AG20443 (cell line): ENCODE results near the gene OPRM1.
"Not testable (repeated sequence)": the region's sequence is repeated elsewhere in the genome, so short reads cannot be mapped to it uniquely, and the experiment has no call there.

Source experiments
- DNase-seq: peaks from one replicate; pipeline ENCODE4 v3.0.0; 2012; ENCODE audit warnings: low spot score, mixed read lengths

The OPRM1 gene

DNA sequence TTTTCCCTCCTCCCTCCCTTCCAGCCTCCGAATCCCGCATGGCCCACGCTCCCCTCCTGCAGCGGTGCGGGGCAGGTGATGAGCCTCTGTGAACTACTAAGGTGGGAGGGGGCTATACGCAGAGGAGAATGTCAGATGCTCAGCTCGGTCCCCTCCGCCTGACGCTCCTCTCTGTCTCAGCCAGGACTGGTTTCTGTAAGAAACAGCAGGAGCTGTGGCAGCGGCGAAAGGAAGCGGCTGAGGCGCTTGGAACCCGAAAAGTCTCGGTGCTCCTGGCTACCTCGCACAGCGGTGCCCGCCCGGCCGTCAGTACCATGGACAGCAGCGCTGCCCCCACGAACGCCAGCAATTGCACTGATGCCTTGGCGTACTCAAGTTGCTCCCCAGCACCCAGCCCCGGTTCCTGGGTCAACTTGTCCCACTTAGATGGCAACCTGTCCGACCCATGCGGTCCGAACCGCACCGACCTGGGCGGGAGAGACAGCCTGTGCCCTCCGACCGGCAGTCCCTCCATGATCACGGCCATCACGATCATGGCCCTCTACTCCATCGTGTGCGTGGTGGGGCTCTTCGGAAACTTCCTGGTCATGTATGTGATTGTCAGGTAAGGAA, at the start of gene OPRM1:
Gene OPRM1, plus strand, starts transcription at position 10 of the 612 bp plus-strand sequence. Its CDS starts 305 bp downstream, at position 315.
- DNase-seq, result peak; percentile 57

DNA sequence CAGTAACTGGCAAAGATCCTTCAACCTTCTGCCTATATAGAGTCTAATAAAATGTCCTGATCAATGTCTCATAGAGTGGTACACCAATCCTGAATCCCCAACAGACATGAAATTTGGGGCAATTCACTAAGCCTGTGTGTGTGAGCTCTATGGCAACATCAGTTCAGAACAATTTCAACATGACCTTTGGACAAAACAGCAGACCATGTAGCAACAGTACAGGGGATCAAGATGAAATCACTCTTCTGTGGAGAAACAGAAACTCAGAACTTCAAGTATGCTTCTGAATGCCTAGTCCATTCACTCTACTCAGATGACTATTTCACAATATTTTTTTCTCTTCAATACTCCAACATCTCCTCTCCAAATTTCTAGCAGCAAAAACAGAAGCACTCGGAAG, 49.1 kb upstream of the OPRM1 start:
- DNase-seq, result no peak

DNA sequence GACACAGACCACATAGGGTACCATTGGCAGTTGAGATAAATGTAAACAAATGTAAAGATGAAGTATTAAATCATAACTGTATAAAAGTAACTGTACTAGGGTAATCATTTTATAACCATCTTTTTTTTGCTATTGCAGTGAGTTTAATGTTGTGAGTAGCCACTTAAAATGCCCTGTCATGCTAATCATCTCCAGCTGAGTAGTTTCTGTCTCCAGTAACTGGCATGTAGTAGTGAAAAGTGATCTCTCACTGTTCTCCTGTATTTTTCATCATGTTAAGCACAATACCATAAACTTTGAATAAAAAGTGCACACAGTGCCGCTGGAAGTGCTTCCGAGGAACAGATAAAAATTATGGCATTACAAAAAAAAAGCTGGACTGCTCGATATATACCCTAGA, 45.0 kb upstream of the OPRM1 start:
- no peak for DNase-seq

DNA sequence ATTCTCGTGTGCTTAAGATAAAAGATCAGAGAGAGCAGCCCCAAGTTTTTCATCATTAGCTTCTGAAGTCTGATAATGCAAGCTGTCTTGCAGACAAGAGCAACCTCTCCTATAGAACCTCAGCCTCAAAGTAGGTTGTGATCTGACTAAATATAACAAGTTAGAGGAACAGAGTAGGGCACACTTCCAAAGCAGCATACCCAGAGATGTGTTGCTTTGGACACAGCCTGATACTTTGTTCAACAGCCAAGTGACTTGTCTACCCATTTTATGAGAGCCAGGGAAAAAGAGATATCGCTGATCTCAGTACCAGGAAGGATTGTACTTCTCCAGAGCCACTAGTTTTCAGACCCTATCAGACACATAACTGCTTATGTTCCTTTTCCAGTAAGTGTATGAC, 44.2 kb upstream of the OPRM1 start:
- no peak for DNase-seq

DNA sequence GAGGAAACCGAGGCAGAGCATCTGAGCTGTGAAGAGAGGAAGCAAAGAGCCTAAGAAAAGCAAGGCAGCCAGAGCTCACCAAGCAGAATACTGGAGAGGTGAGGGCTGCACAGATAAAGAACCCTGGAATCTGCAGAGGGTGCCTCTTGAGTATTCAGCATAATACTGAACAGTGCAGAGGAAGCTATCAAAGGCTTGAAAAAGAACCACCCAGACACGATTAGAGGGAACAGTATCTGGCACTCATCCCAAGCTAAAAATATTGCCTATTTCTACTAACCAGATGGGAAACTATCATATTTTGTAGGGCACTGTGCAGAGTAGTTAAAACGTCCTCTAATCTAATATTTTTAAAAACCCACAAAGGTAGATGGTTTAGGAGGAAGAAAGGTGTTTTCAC, 41.8 kb upstream of the OPRM1 start:
- DNase-seq, result no peak

DNA sequence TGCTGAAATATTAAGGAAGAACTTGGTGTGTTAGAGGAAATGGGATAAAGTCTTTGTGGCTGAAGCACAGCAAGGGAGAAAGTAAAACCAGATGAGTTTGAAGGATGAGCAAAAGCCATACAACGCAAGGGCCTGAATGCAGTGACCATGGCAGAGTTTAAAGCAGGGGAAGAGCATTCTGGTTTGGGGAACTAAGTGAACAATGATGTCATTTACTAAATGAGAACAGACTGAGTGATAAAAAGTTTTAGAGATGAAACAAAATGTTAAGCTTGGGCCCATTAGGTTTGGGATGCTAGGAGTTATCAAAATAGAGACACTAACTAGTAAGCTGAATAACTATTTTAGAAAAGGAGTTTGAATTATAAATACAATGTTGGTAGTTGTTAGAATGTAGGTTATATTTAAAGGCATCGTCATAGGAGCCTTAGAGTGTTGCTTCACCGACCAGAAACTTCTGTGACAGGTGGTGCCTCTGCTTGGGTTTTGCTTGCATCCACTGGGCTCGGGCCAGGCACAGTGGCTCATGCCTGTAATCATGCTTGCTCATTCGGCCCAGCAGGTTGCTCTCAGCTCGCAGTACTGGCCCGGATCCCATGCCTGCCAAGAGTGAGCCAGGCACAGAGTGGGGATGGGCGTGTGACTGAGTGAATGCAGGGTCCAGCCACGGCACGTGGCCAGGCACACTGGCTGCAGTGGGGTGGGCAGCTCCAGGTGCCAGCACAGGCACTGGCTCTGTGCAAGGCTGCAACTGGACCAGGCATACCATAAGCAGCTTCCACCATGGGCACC, 37.4 kb upstream of the OPRM1 start:
- DNase-seq, result no peak

DNA sequence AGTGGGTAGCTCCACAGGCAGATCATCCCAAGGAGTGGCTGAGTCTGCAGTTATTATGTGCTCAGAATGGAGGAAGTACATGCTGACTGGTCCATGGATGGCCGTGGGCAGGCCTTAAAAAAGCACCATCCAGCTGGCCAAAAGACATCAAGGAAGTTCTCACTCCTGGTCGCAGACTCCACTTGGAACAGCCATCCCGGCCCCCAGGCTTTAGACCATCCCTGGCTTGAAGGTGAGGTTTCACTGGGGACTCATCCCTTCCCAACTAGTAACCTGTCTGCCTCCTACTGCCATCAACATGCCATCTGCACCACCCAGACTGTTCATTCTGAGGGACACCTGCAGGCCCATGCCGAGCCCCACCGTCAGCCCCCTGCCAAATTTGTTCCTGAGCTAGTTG, 36.1 kb upstream of the OPRM1 start:
- DNase-seq, result no peak

DNA sequence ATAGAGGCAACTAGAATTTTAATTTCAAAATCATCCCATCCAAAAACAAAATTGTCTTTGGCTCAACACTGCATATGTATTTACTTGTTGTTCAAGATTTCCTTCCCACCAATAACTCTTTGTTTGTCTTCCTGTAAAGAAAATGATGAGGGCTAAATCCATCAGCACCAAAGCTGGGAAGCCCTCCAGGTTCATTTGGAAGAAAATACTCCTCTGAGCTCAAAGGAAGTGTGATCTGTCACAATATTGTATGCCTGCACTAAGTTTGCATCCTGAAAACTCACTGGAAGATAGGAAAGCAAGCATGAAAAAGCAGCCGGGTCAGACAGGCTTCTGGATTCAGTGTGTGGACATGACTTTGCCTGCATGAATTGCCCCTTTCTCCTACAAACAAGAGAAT, 28.7 kb upstream of the OPRM1 start:
- no peak for DNase-seq

DNA sequence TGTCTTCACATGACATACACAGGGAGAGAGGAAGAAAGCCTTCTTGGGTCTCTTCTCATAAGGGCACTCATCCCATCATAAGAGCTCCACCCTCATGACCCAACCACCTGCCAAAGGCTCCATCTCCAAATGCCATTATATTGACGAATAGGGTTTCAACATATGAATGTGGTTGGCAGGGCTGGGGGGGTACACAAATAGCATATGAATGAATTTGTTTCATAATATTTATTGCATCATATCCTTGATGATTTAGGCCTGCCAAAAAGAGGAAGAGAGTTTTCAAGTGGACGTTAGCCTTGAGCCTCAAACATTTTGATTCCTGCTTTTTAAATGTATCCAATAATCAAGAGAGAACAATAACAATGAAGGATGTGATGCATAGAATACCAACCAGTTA, 26.2 kb upstream of the OPRM1 start:
- no peak for DNase-seq

DNA sequence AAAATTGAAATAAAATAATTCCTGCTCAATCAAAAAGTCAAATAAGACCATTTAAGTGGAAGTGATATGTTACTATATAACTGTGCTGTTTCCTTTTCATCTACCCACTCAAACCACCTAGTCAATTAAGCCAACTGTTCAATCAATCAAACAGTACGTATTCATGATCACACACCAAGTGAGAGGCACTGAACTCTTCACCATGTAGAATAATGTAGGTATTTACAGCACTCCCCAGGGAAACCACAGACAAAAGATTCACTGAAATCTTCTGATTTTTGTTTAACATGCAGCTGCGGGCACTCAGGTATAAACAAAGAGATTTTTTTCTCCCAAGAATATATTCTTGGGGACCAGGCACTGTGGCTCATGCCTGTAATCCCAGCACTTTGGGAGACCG, 21.3 kb upstream of the OPRM1 start:
- DNase-seq, result no peak

DNA sequence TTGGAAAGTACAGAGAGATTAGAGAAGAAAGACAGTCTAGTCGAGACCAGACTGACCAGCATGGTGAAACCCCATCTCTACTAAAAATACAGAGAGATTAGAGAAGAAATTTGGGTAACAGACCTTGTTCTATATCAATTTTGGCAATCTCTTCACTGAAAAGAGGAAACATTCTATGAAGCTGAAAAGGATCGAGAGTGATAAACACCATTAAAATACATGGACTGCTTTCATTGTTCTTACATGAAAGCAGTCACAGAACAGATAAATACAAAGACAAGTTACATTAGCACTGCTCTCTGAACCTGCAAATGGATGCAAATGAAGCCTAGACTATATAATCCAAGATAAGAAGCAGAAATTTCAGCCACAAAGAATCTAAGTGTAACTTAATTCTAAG, 8.4 kb upstream of the OPRM1 start:
- no peak for DNase-seq

DNA sequence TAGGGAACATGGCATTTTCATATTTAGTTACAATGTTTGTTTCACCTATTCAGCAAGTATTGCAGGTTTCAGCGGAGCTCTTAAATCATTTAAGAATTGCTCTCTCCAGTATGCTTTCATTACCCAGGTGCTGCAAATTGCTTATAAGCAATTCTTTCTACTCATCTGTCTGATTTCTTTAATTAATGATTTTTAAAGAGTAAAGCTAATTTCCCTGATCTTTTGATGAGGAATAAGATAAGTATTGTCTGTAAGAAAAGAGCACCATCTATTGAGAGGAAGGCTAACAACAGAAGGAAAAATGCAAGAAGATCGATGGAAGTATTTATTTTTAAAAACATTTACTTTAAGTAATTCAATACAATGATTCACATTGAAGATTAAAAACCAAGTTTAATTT, 2.0 kb downstream of the OPRM1 start:
- no peak for DNase-seq

DNA sequence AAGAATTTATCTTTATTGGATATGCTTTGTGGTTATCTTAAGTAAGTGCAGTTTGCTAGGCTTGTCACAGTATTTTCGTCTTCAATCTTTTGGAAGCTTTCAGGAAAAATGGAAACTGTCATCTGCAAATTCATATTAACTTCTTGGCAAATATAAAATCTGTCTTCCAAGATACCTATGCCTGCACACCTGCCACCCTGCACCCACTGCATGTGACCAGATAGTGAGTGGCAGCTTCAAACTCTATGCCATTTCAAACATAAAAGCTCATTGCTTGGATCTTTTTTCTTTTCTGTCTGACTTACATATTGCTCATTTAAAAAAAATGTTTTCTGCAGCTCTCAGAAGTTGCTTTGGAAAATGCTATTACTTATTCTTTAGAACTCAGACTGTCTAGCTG, 14.1 kb downstream of the OPRM1 start:
- no peak for DNase-seq

DNA sequence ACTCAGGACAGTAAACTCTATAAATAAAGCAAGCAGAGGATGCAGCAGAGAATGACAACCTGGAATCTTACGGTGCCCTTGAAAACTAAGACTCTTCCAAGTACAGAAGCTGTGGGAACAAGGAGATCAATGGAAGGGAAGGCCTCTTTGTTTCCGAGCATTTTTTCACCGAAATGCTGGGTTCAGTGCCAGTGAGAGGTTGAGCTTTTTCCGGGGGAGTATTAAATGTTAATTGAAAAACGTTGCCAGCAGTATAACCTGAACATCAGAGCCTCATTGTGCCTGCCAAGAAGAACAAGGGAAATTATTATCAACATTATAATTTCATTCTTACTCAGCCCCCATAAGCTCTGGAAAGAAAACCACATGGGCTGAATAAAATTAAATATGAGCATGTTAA, 17.5 kb downstream of the OPRM1 start:
- no peak for DNase-seq

DNA sequence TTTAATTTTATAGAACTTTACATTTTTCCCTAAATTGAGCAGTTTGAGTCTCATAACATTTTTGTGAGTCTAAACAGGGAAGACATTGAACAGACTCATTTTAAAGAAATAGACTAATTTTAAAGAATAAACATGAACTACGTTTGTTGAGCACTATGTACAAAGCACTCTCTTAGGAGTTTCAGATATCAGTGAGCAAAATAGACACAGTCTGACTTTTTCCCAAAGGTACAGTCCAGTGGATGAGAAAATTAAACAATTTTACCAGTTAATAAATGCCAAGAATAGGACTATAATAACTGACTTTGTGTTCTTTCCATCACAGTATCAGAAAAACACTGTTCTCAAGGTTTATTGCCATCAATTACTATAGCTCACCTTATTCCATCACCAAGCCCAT, 18.1 kb downstream of the OPRM1 start:
- no peak for DNase-seq

DNA sequence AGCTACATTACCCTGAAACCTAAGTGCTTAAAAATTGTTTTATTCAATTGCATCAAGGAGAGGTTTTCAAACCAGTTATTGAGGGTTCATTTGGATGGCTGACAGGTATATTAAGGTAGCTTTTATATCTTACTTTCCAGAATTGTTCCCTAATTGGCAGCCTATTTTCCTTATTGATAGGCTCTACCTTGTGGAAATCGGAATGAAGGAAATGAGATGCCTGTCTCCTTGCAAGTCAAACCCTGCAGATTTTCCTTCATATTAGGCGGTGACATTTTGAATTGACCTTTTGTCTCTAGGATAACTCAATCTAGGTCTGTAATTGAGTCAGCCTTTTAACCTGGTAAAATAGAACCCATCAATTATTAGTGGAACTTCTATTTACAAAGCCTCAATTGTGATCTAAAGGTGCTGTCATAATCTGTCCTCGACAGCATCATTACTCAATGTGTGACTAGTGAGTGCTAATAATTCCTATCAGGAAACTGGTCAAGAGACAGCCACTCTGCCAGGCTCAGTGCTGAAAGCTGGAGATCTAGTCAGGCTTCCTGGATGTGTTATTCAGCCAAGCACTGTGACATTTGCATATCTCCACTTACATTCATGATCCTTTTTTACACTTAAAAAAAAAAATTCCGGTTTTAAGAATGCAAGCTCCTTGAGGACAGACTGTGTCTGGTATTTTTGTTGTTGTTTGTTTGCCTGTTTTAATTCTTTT, 20.1 kb downstream of the OPRM1 start:
- no peak for DNase-seq

DNA sequence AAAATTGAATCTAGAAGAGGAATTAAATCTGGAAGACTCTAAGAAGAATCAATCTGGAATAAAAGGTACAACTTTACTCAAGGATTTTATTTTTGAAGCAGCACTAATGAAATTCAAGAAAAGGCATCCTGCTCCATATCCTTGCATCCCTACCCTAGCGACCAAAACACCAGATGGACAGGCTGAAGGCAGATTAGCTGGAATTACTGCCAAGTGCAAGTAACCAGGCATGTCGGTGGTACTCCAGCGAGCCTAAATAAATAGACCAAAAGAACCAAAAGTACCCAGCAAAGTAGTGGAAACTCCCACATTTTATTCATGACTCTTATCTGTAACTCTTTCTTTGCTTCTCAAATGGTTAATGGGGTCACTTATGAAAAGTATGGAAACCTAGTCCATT, 21.0 kb downstream of the OPRM1 start:
- no peak for DNase-seq

DNA sequence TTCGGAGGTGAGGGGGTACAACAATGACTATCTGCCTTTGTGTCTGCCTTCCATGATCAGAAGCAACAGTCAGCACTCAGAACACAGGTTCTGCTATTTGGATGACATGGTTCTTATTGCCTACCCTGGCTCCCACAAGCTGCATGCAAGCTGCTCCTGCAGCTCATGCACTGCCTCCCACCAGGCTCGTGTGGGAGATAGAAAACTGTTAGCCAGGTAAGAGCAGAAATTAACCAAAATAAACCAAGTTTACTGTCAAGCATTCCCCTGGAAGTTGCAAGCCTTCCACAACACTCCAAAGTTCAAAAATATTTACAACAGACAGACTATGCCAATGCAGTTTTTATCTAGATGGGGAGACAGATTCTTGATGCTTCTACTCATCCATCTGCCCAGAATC, 31.0 kb downstream of the OPRM1 start:
- DNase-seq, result no peak

DNA sequence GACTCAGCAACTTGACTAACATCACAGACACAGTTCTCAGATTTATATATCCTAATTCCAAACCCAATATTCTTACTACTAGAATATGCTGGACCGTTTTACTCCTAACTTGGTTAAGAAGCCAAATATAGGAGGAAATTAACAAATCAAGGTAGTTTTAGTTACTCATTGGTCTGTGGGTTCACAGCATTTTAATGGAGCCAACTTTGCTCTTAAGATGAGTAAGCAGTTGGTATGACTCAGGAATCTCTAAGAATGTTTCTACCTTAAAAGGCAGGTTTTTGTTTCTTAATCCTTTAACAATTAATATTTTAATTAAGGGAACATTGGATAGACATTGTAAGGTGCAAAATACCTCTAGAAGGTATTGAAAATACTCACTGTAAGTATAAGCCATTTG, 31.6 kb downstream of the OPRM1 start:
- DNase-seq, result no peak

DNA sequence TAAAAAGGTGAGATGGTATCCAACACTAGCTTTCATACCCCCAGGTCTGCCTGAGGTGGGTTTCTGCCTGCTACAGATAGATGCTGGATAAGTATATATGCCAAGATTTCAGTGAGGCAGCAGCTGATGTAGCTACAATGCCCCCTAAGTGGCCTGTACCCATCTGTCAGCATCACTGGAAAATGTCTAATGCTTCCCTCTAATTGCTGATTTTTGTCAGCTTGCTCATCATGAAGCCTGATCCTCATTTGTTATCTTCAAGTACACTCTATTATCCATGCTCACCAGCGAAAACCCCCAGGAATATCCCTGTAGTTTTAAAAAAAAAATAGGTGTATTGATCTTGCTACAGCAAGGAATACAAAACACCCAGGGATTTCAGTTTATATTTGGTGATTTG, 32.2 kb downstream of the OPRM1 start:
- no peak for DNase-seq

DNA sequence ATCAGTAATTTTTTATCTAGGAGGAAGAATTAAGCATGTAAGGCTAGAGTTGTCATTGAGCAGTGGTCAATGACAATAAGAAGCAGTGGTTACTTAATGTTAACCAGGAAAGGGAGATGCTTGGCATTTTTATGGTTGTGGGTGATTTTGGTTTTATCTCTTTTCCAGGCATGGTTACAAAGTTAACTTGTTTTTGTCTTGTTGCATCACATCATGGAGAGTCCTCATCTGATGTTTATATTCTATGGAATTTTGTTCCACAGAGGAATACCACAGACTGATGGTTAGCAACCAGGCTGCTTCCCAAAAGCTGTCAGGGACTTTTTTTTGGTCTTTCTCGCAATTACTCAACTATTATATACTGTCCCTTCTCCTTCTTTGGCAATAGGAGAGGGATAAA, 32.7 kb downstream of the OPRM1 start:
- no peak for DNase-seq

DNA sequence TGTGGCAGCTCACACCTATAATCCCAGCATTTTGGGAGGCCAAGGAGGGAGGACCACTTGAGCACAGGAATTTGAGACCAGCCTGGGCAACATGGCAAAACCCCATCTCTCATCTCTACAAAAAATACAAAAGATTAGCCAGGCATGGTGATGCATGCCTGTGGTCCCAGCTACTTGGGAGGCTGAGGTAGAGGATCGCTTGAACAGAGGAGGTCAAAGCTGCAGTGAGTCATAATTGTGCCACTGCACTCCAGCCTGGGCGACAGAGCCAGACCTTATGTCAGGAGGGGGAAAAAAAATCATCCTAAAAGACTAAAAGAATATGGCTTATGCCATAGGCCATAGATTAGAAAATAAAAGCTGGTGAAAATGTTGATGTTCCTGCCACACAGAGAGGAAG, 39.6 kb downstream of the OPRM1 start:
- DNase-seq, result not testable (repeated sequence)

DNA sequence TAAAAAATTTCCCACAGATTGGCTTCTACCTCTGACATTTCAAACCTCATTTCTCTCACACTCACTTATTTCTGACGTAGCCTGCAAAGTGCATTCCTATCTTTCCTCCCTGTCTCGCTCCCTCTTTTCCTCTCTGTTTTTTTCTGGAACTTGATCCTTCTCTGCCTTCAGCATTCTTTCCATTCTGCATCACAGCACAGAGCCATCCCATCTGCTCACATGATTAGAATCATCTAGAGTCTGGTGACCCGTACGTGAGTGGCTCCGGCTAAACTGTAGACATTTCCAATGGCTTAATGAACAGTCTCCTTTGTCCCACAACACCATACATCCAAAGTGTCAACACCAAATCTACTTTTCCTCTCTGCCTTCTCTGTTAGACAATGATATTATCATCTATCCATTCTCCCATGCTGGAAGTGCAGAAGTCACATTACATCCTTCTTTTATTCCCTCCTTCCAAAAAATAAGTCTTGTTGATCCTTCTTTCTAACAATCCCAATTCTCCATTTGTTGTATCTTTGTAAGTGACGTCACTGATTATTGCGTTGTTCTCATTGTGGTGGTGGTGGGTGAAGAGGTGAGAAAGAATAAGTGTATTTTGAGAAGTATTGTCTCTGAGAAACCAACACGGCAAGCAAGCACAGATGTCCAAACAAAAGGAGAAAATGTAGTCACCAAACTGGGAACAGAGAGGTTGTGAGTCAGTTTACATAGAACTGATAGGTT, 41.6 kb downstream of the OPRM1 start:
- DNase-seq, result no peak
